ENCODE data around the gene HMGN4. TPM values are rescaled to one million over a fixed set of nuclear protein-coding genes. Genes with fewer than 3 reads are reported as not detected.
A peak's percentile ranks its signal among the peaks of the same experiment; 100 is the strongest.

HMGN4 gene
- total and polyA plus RNA-seq, 2 of the 8 experiments (the other 6 are each of a cell fraction or from before 2014, with no cell fraction given) = 23.4 to 66.4 TPM

- DNase-seq (ENCODE audit: low read depth in 1 of 2, low spot score in 2 of 2) = peak in 1 of 2 experiments; percentile 87
- POLR2A ChIA-PET (ENCODE audit: partially characterized antibody) = interaction anchor here (0.6 to 2.1 kb wide), 10 partner anchors 17 to 287 kb away, joined by 3 to 10 read pairs (median 4); partner anchors contain the start of gene HMGN4
- H3K56ac ChIP-seq (replicated peaks; ENCODE audit: insufficient read length, low read depth, low read length) = no peak overlapping the region
- peak; percentile 88 for FAIRE-seq
- 8% methylated on average over 24 of the region's 24 CpGs; no CpG with 5 or more reads in 1 of the 2 experiments for WGBS, 2 experiments (ENCODE audit: extremely low coverage in 1 of 2, insufficient coverage in 1 of 2, insufficient read length in 1 of 2, insufficient replicate concordance in 2 of 2, low coverage in 1 of 2, low lambda C conversion rate in 2 of 2, missing lambda C conversion rate in 1 of 2)
- peak overlapping the region; percentile 86 to 92 (median 88) for H3K4me3 ChIP-seq (ENCODE audit: extremely low read depth in 1 of 4, insufficient read depth in 2 of 4, low read depth in 3 of 4, low read length in 4 of 4)
- peak overlapping the region in 3 of 4 experiments; percentile 24 to 56 (median 38); a peak in 3 of 7 replicates for H3K9ac ChIP-seq (replicated peaks in 1 of 4; ENCODE audit: extremely low read depth in 1 of 4, low read depth in 3 of 4, low read length in 3 of 4)
- H3K79me1 ChIP-seq (ENCODE audit: low read depth, low read length) = no peaks in the 10 kb centered on the region
- no peak overlapping the region for H4K8ac ChIP-seq (ENCODE audit: extremely low read depth, insufficient read depth, low read length)
- H3K4me1 ChIP-seq (replicated peaks in 1 of 4; ENCODE audit: control insufficient read depth in 3 of 4, insufficient read depth in 4 of 4, low read length in 3 of 4) = no peaks in the 10 kb centered on the region
- H4K5ac ChIP-seq (ENCODE audit: insufficient read length, low read depth, low read length) = no peak overlapping the region
- no peaks in the 10 kb centered on the region for H3K23me2 ChIP-seq (ENCODE audit: low read depth, low read length)
- H3K4me2 ChIP-seq (ENCODE audit: insufficient read depth in 1 of 2, low read depth in 2 of 2, low read length in 2 of 2) = peak overlapping the region; percentile 49 to 63
- H4K91ac ChIP-seq (replicated peaks; ENCODE audit: insufficient read length, low read length) = no peak overlapping the region
- no peaks in the 10 kb centered on the region for H3K36me3 ChIP-seq (ENCODE audit: control insufficient read depth in 2 of 4, insufficient read depth in 4 of 4, low read length in 3 of 4)
- H3K27me3 ChIP-seq (replicated peaks in 1 of 4; ENCODE audit: control insufficient read depth in 3 of 4, extremely low read depth in 1 of 4, insufficient read depth in 3 of 4, low read length in 3 of 4) = no peaks in the 10 kb centered on the region
- no peak overlapping the region for H3K4ac ChIP-seq (replicated peaks; ENCODE audit: insufficient read length, low read depth, low read length)
- CTCF ChIA-PET (ENCODE audit: partially characterized antibody) = interaction anchor here (0.6 to 14.7 kb wide), 10 partner anchors 16 to 258 kb away, joined by 3 to 134 read pairs (median 4); partner anchors contain the start of gene ABT1
- no peak overlapping the region for H2BK15ac ChIP-seq (ENCODE audit: low read length)
- H2BK20ac ChIP-seq (ENCODE audit: low read length) = no peak overlapping the region
- no peak overlapping the region for H3K23ac ChIP-seq (ENCODE audit: insufficient read length)
- H2BK120ac ChIP-seq (replicated peaks; ENCODE audit: low read depth, low read length) = no peak overlapping the region
- peak overlapping the region; percentile 35; the same call in 1 of the 2 replicates for H3K27ac ChIP-seq (ENCODE audit: low read depth, low read length)
- H2BK5ac ChIP-seq (ENCODE audit: low read depth, low read length) = no peak overlapping the region
- no peak overlapping the region for H3K18ac ChIP-seq (ENCODE audit: extremely low read depth, low read length)
- no peaks in the 10 kb centered on the region for H3K9me3 ChIP-seq (ENCODE audit: insufficient read depth in 2 of 2, low read depth in 1 of 2, low read length in 1 of 2)
- H2AK5ac ChIP-seq (ENCODE audit: low read depth, low read length) = no peak overlapping the region
- H2BK12ac ChIP-seq (ENCODE audit: low read depth, low read length) = no peak overlapping the region
- no peaks in the 10 kb centered on the region for H4K20me1 ChIP-seq (replicated peaks in 1 of 2; ENCODE audit: control insufficient read depth in 1 of 2, insufficient read depth in 2 of 2, low read length in 2 of 2)
- no peaks in the 10 kb centered on the region for H3K79me2 ChIP-seq (ENCODE audit: control insufficient read depth in 1 of 2, insufficient read depth in 2 of 2, low read length in 2 of 2)
- H2AFZ ChIP-seq (ENCODE audit: low read length) = peak overlapping the region; percentile 90
- H3K14ac ChIP-seq (ENCODE audit: insufficient read length) = no peak overlapping the region
- TF ChIP-seq CREB1 (IDR thresholded peaks at IDR 0.05) (peak; percentile 59; the same call in 1 of the 2 replicates), CTCF (IDR thresholded peaks at IDR 0.05; ENCODE audit: control extremely low read depth in 1 of 3, insufficient read depth in 1 of 3, low read depth in 1 of 3, low read length in 3 of 3) (0 out of 4 replicates have a peak, but pooled peaks of 1 of the 3 experiments have one; percentile 5), NANOG (IDR thresholded peaks at IDR 0.05; ENCODE audit: insufficient read depth, low read depth, low read length, poor library complexity, severe bottlenecking) (no peak), CBX5 (IDR thresholded peaks at IDR 0.05; ENCODE audit: low read depth, low read length) (no peak), SIN3A (conservative IDR thresholded peaks at IDR 0.05 in 1 of 2, IDR thresholded peaks at IDR 0.05 in 1 of 2; ENCODE audit: low read depth in 1 of 2, low read length in 2 of 2) (0 out of 4 replicates have a peak, but pooled peaks of 1 of the 2 experiments have one; percentile 51), MAFK (IDR thresholded peaks at IDR 0.05; ENCODE audit: low read depth, low read length) (peak; percentile 50; the same call in 1 of the 2 replicates), KDM5A (IDR thresholded peaks at IDR 0.05; ENCODE audit: low read length) (no peak), ZNF274 (IDR thresholded peaks at IDR 0.05; ENCODE audit: borderline replicate concordance, extremely low read depth, low read length) (no peak), YY1 (IDR thresholded peaks at IDR 0.05; ENCODE audit: low read depth, low read length) (no peak)
Measured at GRCh38 chr6:26571592-26572296, 33.6 kb downstream of the HMGN4 start.
